Adrenal gland (tissue), 12 donors: ENCODE results near the gene MKI67. TPM values are rescaled to one million over a fixed set of nuclear protein-coding genes. Genes with fewer than 3 reads are reported as not detected.

Experiments
- DNase-seq, 7 donors: peaks; one replicate each; pipeline ENCODE4 v3.0.0-alpha.2; 2019 to 2020
- H3K27ac ChIP-seq, 5 donors: fragments of 200-600 bp; sonication (generic) in 4 of 5; 1 replicate in 3 of 5; 2 replicates in 2 of 5; pipeline versions ENCODE4 v1.5.1 to v1.8.0; 2016 to 2020; ENCODE audit warnings: mild to moderate bottlenecking in 1 of 5
- H3K27me3 ChIP-seq: fragments of 200-600 bp; 2 replicates; pipeline ENCODE4 v1.8.0; 2021
- H3K36me3 ChIP-seq, 2 donors: fragments of 200-600 bp; replicated peaks in 1 of 2; 1 replicate in 1 of 2; 2 replicates in 1 of 2; pipeline versions ENCODE4 v1.5.1 to v1.8.0; 2018 to 2022
- H3K4me1 ChIP-seq, 2 donors: fragments of 200-600 bp; replicated peaks in 1 of 2; 1 replicate in 1 of 2; 2 replicates in 1 of 2; pipeline versions ENCODE4 v1.5.1 to v1.8.0; 2018 to 2021
- H3K4me3 ChIP-seq, 4 donors: fragments of 200-600 bp; sonication (generic) in 3 of 4; one replicate each; pipeline ENCODE4 v1.5.1; 2016 to 2018
- H3K9me3 ChIP-seq, 3 donors: fragments of 200-600 bp; sonication (generic) in 1 of 3; replicated peaks in 1 of 3; 1 replicate in 2 of 3; 2 replicates in 1 of 3; pipeline versions ENCODE4 v1.5.1 to v1.8.0; 2016 to 2021
- CTCF ChIP-seq, 6 experiments: fragments of 450-650 bp in 4 of 6; fragments of 200-600 bp in 2 of 6; sonication (generic) in 1 of 6; IDR thresholded peaks; 1 replicate in 5 of 6; 2 replicates in 1 of 6; pipeline versions ENCODE4 v1.5.1 to v1.8.0; 2016 to 2021; ENCODE audit warnings: antibody characterized with exemption in 6 of 6, mild to moderate bottlenecking in 2 of 6, moderate library complexity in 1 of 6
- POLR2A ChIP-seq, 2 donors: fragments of 450-650 bp; IDR thresholded peaks; one replicate each; pipeline ENCODE4 v1.6.1; 2017; ENCODE audit warnings: antibody characterized with exemption in 2 of 2, mild to moderate bottlenecking in 2 of 2, moderate library complexity in 1 of 2
- WGBS, 4 donors: extraction: QIAGEN DNeasy Blood & Tissue Kit in 2 of 4; methylation state at CpG; one replicate each; pipeline versions ENCODE4 v1.1.5 to v1.1.7; 2013 to 2017; 5-methylcytosine and 5-hydroxymethylcytosine counted together
- intact Hi-C, 2 donors: fragments of 100-400 bp; cut with DNase I; formaldehyde crosslinking; loops; one replicate each; pipeline versions ENCODE4 v1.14.1 to v1.15.0; 2022 to 2023
- polyA plus RNA-seq, 3 donors: library from polyadenylated mRNA; stranded (reverse); fragments of 200-250 nt in 2 of 3; fragments of 350-450 nt in 1 of 3; fragmentation: Illumina TruSeq in 1 of 3; extraction: RNeasy Lipid Tissue Mini Kit (QIAGEN cat#74804) in 1 of 3; gene quantifications; one replicate each; pipeline ENCODE4 v1.2.3, GENCODE V29; 2013 to 2014
- total RNA-seq, 9 donors: library from RNA; depleted of rRNA in 4 of 9; stranded (reverse); fragments of >200 nt in 4 of 9; fragments of 120-200 nt in 1 of 9; fragmentation: NEBNext Ultra II Directional in 1 of 9; extraction: Animal tissue kit (Norgen Biotek cat#: 25700) in 1 of 9; gene quantifications; one replicate each; pipeline versions ENCODE4 v1.1.0 to v1.2.4, GENCODE V29; 2013 to 2023
- donor health status: healthy with polysubstance abuse.
- donor health status: Bipolar disorder and iron deficiency.
- donor health status: DM: yes; HTN: yes; CAD: no.
- donor health status: DM: no; HTN: no; CAD: no.
- donor health status: DM: no; HTN: no; CAD: no.
- donor health status: DM: yes; HTN: yes; CAD: no.

Gene MKI67
- total and polyA plus RNA-seq, 12 donors: 0.30 to 16.8 (median 3.0) TPM

DNA sequence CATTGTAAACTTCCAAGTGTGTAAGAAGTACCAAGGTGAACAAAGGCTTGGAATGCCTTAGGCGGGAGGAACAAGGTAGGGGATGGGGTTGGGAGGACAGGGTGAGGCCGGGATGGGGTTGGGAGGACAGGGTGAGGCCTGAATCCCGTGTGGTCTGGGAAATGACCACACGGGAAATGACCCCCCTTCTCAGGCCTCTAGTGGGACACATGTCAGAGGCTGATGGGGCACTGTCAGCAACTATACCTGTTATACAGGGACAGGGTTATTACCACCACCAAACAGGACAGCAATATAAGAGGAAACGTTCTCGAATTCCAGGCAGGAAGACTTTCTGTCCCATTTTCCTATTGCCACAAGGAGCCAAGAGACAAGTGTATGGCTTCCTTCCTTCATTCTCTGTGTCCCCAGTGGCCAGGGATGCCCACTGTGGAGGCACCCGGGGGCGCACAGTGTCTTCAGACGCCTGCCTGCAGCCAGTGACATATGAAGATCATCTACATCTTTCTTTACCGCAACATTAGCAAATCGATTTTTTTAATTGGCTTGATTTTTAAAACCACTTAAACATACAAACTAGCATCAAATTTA is 1.3 kb downstream of the MKI67 start:
- H3K4me3 ChIP-seq: no peak overlapping the region
- H3K27me3 ChIP-seq: peaks cover 27% of the 10 kb centered on the region

GRCh38 chr10:128123846-128124245 is 2.4 kb downstream of the MKI67 start:
- H3K27ac ChIP-seq: no peak overlapping the region
- H3K4me1 ChIP-seq: peaks cover 0 to 7% of the 10 kb centered on the region in 2 donors
- no peak for TF ChIP-seq CTCF (IDR thresholded peaks at IDR 0.05)
- TF ChIP-seq POLR2A (IDR thresholded peaks at IDR 0.05): no peak
- DNase-seq: no peak
- H3K27me3 ChIP-seq: peaks cover 27% of the 10 kb centered on the region
- H3K36me3 ChIP-seq: no peaks in the 10 kb centered on the region
- H3K9me3 ChIP-seq: no peaks in the 10 kb centered on the region
- intact Hi-C loops: no loop called here
- no peak overlapping the region for H3K4me3 ChIP-seq

More for the DNA sequence above, 1.3 kb downstream of the MKI67 start:
- no peaks in the 10 kb centered on the region for H3K36me3 ChIP-seq
- H3K27ac ChIP-seq: no peak overlapping the region
- no peak for DNase-seq
- TF ChIP-seq CTCF (IDR thresholded peaks at IDR 0.05) (no peak), POLR2A (IDR thresholded peaks at IDR 0.05) (no peak)
- no peaks in the 10 kb centered on the region for H3K9me3 ChIP-seq
- intact Hi-C loops: no loop called here
- WGBS, 4 donors: 48 to 64% (median 56%) methylated on average over 11 of the region's 11 CpGs
- peaks cover 0 to 7% of the 10 kb centered on the region in 2 donors for H3K4me1 ChIP-seq

DNA sequence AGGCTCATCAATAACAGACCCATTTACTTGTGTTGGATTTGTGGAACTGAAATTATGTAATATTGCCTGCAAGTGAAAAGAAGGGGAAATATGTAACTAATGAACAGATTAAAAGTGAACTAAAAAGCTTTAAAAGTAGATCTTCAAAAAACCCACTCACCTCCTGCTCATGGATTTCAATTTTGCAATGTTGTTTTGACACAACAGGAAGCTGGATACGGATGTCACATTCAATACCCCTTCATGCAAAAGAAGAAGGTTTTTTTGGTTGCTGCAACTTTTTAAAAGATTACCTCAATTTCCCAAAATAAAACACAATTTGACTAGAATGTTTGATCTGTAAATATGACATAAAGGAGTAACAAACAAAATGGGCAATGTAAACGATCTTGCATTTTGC is 3.3 kb downstream of the MKI67 start:
- WGBS, 4 donors: 74 to 88% (median 82%) methylated on average over 2 of the region's 2 CpGs
- no peaks in the 10 kb centered on the region for H3K36me3 ChIP-seq
- peaks cover 27% of the 10 kb centered on the region for H3K27me3 ChIP-seq

DNA sequence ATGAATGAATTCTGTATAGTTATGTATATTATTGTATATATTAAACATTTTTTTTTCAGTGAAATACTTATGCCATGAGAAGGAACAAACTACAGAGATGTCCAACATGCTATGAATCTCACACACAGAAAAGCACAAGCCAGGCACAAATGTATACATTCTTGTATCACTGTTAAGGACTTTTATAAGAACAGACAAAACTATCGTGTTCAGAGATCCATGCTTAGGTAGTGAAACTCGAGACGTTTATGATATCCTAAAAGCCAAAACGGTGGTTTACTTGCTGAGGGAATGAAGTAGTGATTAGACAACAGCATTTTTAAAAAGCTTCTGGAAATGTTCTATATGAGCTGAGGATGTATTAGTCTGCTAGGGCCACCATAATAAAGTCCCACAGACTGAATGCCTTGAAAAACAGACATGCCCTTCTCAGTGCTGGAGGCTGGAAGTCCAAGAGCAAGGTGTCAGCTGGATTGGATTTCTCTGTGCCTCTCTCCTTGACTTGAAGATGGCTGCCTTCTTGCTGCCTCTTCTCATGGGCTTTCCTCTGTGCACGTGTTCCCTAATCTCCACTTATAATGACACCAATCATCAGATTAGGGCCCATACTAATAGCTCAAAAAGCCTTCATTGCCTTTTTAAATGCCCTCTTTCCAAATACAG is 4.3 kb downstream of the MKI67 start:
- 93 to 99% (median 93%) methylated on average over 5 of the region's 5 CpGs for WGBS, 4 donors
- Histone ChIP-seq H3K4me3 (no peak overlapping the region), H3K27me3 (peaks cover 27% of the 10 kb centered on the region), H3K27ac (no peak overlapping the region), H3K4me1 (peaks cover 0 to 7% of the 10 kb centered on the region in 2 donors), H3K36me3 (no peaks in the 10 kb centered on the region), H3K9me3 (no peaks in the 10 kb centered on the region)
- TF ChIP-seq CTCF (IDR thresholded peaks at IDR 0.05): no peak
- TF ChIP-seq POLR2A (IDR thresholded peaks at IDR 0.05): no peak
- no peak for DNase-seq
- intact Hi-C loops: no loop called here

More for the DNA sequence above, 3.3 kb downstream of the MKI67 start:
- no peak overlapping the region for H3K27ac ChIP-seq
- no peak overlapping the region for H3K4me3 ChIP-seq
- TF ChIP-seq CTCF (IDR thresholded peaks at IDR 0.05) (no peak), POLR2A (IDR thresholded peaks at IDR 0.05) (no peak)
- no peak for DNase-seq
- intact Hi-C loops: no loop called here
- no peaks in the 10 kb centered on the region for H3K9me3 ChIP-seq
- H3K4me1 ChIP-seq: peaks cover 0 to 7% of the 10 kb centered on the region in 2 donors
